Fibroblast of lung (primary cell): ENCODE results near the gene RUBCNL. TPM values are rescaled to one million over a fixed set of nuclear protein-coding genes. Genes with fewer than 3 reads are reported as not detected.

Experiments
- DNase-seq, 2 donors: peaks; one replicate each; pipeline versions ENCODE4 v3.0.0 to v3.0.0-alpha.2; 2010; ENCODE audit warnings: low read depth in 2 of 2
- H2AFZ ChIP-seq: 2 replicates; pipeline ENCODE4 v1.5.1; 2012; ENCODE audit warnings: low read length, control low read depth, inconsistent platforms
- H3K27ac ChIP-seq: 2 replicates; pipeline ENCODE4 v1.5.1; 2011; ENCODE audit warnings: low read length, control low read depth; ENCODE audit not compliant: insufficient read depth
- H3K27me3 ChIP-seq: 2 replicates; pipeline ENCODE4 v1.5.1; 2011; ENCODE audit warnings: mild to moderate bottlenecking, low read length; ENCODE audit not compliant: control insufficient read depth, insufficient read depth
- H3K36me3 ChIP-seq: 2 replicates; pipeline ENCODE4 v1.5.1; 2011; ENCODE audit warnings: low read length; ENCODE audit not compliant: control insufficient read depth, insufficient read depth
- H3K4me1 ChIP-seq: 2 replicates; pipeline ENCODE4 v1.5.1; 2011; ENCODE audit warnings: low read length; ENCODE audit not compliant: control insufficient read depth, insufficient read depth; ENCODE audit errors: extremely low read depth
- H3K4me2 ChIP-seq: 2 replicates; pipeline ENCODE4 v1.5.1; 2011; ENCODE audit warnings: low read length, control low read depth; ENCODE audit not compliant: insufficient read depth; ENCODE audit errors: extremely low read depth
- H3K4me3 ChIP-seq, 4 experiments: fragments of 200-600 bp in 1 of 4; sonication (generic) in 1 of 4; replicated peaks in 1 of 4; 2 replicates each; pipeline ENCODE4 v1.5.1; 2011 to 2016; ENCODE audit warnings: low read length in 4 of 4, low read depth in 3 of 4, mild to moderate bottlenecking in 3 of 4, control low read depth in 2 of 4, inconsistent platforms in 1 of 4, mixed read lengths in 1 of 4; ENCODE audit not compliant: insufficient read depth in 1 of 4; ENCODE audit errors: control extremely low read depth in 1 of 4
- H3K79me2 ChIP-seq: 2 replicates; pipeline ENCODE4 v1.5.1; 2012; ENCODE audit warnings: mild to moderate bottlenecking, low read length, inconsistent platforms; ENCODE audit not compliant: control insufficient read depth, insufficient read depth
- H3K9ac ChIP-seq: 2 replicates; pipeline ENCODE4 v1.5.1; 2011; ENCODE audit warnings: mild to moderate bottlenecking, low read length, control low read depth; ENCODE audit not compliant: insufficient read depth
- H3K9me3 ChIP-seq: 2 replicates; pipeline ENCODE4 v1.5.1; 2012; ENCODE audit warnings: low read depth, low read length; ENCODE audit not compliant: control insufficient read depth, insufficient read depth
- H4K20me1 ChIP-seq: 2 replicates; pipeline ENCODE4 v1.5.1; 2011; ENCODE audit warnings: low read length; ENCODE audit not compliant: control insufficient read depth, insufficient read depth; ENCODE audit errors: extremely low read depth
- EZH2 ChIP-seq: IDR thresholded peaks from 2 replicates; pipeline ENCODE4 v1.5.1; 2012; ENCODE audit warnings: low read length, control low read depth, mild to moderate bottlenecking; ENCODE audit errors: missing control alignments
- polyA plus RNA-seq, 2 donors: library from polyadenylated mRNA; depleted of rRNA in 1 of 2; stranded (reverse) in 1 of 2; unstranded in 1 of 2; fragments of >200 nt; gene quantifications; 2 replicates each; pipeline ENCODE4 v1.2.1, GENCODE V29; 2011 to 2012; ENCODE audit warnings: missing spikeins in 1 of 2
- total RNA-seq: library from RNA; depleted of rRNA; stranded (reverse); fragments of >200 nt; gene quantifications from 2 replicates; pipeline ENCODE4 v1.2.1, GENCODE V29; 2014
- TF ChIP-seq, protein P1 (sequence below), 2 donors: IDR thresholded peaks in 1 of 2; conservative IDR thresholded peaks in 1 of 2; 1 replicate in 1 of 2; 2 replicates in 1 of 2; pipeline ENCODE4 v1.5.1; 2011 to 2012; ENCODE audit warnings: low read length in 2 of 2, control low read depth in 1 of 2, inconsistent platforms in 1 of 2, low read depth in 1 of 2, mild to moderate bottlenecking in 1 of 2

Gene RUBCNL
- total and polyA plus RNA-seq, 2 donors (not counting 1 experiment from before 2014, with no cell fraction given), result 0.70 to 3.6 TPM

- H3K27ac ChIP-seq, result no peak overlapping the region
- no peak for DNase-seq
- TF ChIP-seq, protein P1, sequence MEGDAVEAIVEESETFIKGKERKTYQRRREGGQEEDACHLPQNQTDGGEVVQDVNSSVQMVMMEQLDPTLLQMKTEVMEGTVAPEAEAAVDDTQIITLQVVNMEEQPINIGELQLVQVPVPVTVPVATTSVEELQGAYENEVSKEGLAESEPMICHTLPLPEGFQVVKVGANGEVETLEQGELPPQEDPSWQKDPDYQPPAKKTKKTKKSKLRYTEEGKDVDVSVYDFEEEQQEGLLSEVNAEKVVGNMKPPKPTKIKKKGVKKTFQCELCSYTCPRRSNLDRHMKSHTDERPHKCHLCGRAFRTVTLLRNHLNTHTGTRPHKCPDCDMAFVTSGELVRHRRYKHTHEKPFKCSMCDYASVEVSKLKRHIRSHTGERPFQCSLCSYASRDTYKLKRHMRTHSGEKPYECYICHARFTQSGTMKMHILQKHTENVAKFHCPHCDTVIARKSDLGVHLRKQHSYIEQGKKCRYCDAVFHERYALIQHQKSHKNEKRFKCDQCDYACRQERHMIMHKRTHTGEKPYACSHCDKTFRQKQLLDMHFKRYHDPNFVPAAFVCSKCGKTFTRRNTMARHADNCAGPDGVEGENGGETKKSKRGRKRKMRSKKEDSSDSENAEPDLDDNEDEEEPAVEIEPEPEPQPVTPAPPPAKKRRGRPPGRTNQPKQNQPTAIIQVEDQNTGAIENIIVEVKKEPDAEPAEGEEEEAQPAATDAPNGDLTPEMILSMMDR (conservative IDR thresholded peaks at IDR 0.05 in 1 of 2, IDR thresholded peaks at IDR 0.05 in 1 of 2; ENCODE audit: low read depth in 1 of 2, low read length in 2 of 2), result no peak
- no peak for TF ChIP-seq EZH2
- H3K4me2 ChIP-seq, result no peak overlapping the region
- no peaks in the 10 kb centered on the region for H3K27me3 ChIP-seq
- no peaks in the 10 kb centered on the region for H3K79me2 ChIP-seq
- H3K4me3 ChIP-seq, result no peak overlapping the region
- H2AFZ ChIP-seq, result no peak overlapping the region
- H4K20me1 ChIP-seq, result no peaks in the 10 kb centered on the region
- no peak overlapping the region for H3K9ac ChIP-seq
- no peaks in the 10 kb centered on the region for H3K36me3 ChIP-seq
- no peaks in the 10 kb centered on the region for H3K9me3 ChIP-seq
- H3K4me1 ChIP-seq, result no peaks in the 10 kb centered on the region
These were observed 82.5 kb downstream of the RUBCNL start for GRCh38 chr13:46304546-46304945.

GRCh38 chr13:46303742-46304385, 83.2 kb downstream of the RUBCNL start:
- Histone ChIP-seq H3K79me2 (no peaks in the 10 kb centered on the region), H4K20me1 (no peaks in the 10 kb centered on the region), H3K27ac (no peak overlapping the region), H3K36me3 (no peaks in the 10 kb centered on the region), H3K4me2 (no peak overlapping the region), H3K9me3 (no peaks in the 10 kb centered on the region), H3K4me3 (no peak overlapping the region), H3K4me1 (no peaks in the 10 kb centered on the region), H3K9ac (no peak overlapping the region), H3K27me3 (no peaks in the 10 kb centered on the region), H2AFZ (no peak overlapping the region)
- TF ChIP-seq, protein P1 (conservative IDR thresholded peaks at IDR 0.05 in 1 of 2, IDR thresholded peaks at IDR 0.05 in 1 of 2; ENCODE audit: low read depth in 1 of 2, low read length in 2 of 2), result no peak
- TF ChIP-seq EZH2, result no peak
- no peak for DNase-seq

GRCh38 chr13:46297361-46297811, 89.7 kb downstream of the RUBCNL start:
- Histone ChIP-seq H3K4me3 (no peak overlapping the region), H3K27me3 (no peaks in the 10 kb centered on the region), H3K79me2 (no peaks in the 10 kb centered on the region), H3K4me2 (no peak overlapping the region), H3K36me3 (no peaks in the 10 kb centered on the region), H4K20me1 (no peaks in the 10 kb centered on the region), H3K9me3 (no peaks in the 10 kb centered on the region), H2AFZ (no peak overlapping the region), H3K9ac (no peak overlapping the region), H3K27ac (peak overlapping the region; percentile 36), H3K4me1 (peaks cover 3% of the 10 kb centered on the region)
- no peak for TF ChIP-seq EZH2
- TF ChIP-seq, protein P1 (conservative IDR thresholded peaks at IDR 0.05 in 1 of 2, IDR thresholded peaks at IDR 0.05 in 1 of 2; ENCODE audit: low read depth in 1 of 2, low read length in 2 of 2), result no peak
- DNase-seq, result peak; percentile 35 to 70
